Lower leg skin (tissue), 3 donors: ENCODE measurements around the gene DDX27.

Source experiments
- CTCF ChIP-seq, 3 donors: fragments of 450-650 bp; IDR thresholded peaks; one replicate each; pipeline ENCODE4 v1.5.1; 2016; ENCODE audit warnings: antibody characterized with exemption in 3 of 3, mild to moderate bottlenecking in 3 of 3, moderate library complexity in 2 of 3
- POLR2A ChIP-seq, 2 donors: fragments of 450-650 bp; IDR thresholded peaks; one replicate each; pipeline ENCODE4 v1.6.1; 2016 to 2017; ENCODE audit warnings: antibody characterized with exemption in 2 of 2, mild to moderate bottlenecking in 1 of 2, moderate library complexity in 1 of 2

- no peak for TF ChIP-seq CTCF (IDR thresholded peaks at IDR 0.05)
- TF ChIP-seq POLR2A (IDR thresholded peaks at IDR 0.05): no peak
These were observed 26.9 kb downstream of the DDX27 start for GRCh38 chr20:49245921-49246740.
